Measurements from ENCODE around the gene DPYSL4. TPM values are rescaled to one million over a fixed set of nuclear protein-coding genes. Genes with fewer than 3 reads are reported as not detected.

DPYSL4 gene
- total RNA-seq, 6 donors from 2014 or later, result 0.11 to 2.2 (median 0.79) TPM; not detected in 1

GRCh38 chr10:132227851-132228390 is 41.2 kb downstream of the DPYSL4 start:
- Histone ChIP-seq H3K27ac (no peak overlapping the region), H3K4me3 (no peak overlapping the region), H3K4me1 (peaks cover 3 to 17% (median 6%) of the 10 kb centered on the region in 4 donors), H3K9me3 (no peaks in the 10 kb centered on the region), H3K27me3 (no peaks in the 10 kb centered on the region), H3K36me3 (peaks cover 0 to 5% (median 2%) of the 10 kb centered on the region in 4 donors)
- ATAC-seq (ENCODE audit: low FRiP score in 2 of 2), result no peak
- WGBS, 2 donors, result 88 to 96% methylated on average over 26 to 29 of the region's 29 CpGs
- DNase-seq, result peak in 1 of 2 donors; percentile 80
- TF ChIP-seq POLR2AphosphoS5 (IDR thresholded peaks at IDR 0.05), result no peak
- no peak for TF ChIP-seq EP300 (IDR thresholded peaks at IDR 0.05)
- TF ChIP-seq POLR2A (IDR thresholded peaks at IDR 0.05), result no peak
- TF ChIP-seq, protein P1, sequence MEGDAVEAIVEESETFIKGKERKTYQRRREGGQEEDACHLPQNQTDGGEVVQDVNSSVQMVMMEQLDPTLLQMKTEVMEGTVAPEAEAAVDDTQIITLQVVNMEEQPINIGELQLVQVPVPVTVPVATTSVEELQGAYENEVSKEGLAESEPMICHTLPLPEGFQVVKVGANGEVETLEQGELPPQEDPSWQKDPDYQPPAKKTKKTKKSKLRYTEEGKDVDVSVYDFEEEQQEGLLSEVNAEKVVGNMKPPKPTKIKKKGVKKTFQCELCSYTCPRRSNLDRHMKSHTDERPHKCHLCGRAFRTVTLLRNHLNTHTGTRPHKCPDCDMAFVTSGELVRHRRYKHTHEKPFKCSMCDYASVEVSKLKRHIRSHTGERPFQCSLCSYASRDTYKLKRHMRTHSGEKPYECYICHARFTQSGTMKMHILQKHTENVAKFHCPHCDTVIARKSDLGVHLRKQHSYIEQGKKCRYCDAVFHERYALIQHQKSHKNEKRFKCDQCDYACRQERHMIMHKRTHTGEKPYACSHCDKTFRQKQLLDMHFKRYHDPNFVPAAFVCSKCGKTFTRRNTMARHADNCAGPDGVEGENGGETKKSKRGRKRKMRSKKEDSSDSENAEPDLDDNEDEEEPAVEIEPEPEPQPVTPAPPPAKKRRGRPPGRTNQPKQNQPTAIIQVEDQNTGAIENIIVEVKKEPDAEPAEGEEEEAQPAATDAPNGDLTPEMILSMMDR (IDR thresholded peaks at IDR 0.05), result no peak

DNA sequence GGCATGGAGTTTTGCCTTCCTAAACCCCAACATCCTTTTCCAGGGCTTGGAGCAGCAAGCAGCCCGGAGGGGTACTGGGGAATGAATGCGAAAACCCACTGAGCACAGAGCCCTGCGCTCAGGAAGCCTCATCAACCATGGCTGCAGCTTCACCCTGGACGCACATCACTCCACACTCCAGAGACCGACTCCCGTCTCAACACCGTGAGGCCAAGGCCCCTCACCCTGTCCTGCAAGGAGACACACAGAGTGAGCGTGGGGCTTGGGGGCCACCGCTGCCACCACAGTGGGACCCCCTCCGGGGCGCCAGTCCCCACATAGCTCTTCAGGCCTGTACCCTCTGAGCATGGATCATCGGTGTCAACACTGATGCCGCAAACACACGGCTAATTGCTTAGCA is 41.9 kb downstream of the DPYSL4 start:
- WGBS, 2 donors, result 96 to 100% methylated on average over 4 to 12 of the region's 14 CpGs
- H3K36me3 ChIP-seq, result peaks cover 0 to 5% (median 2%) of the 10 kb centered on the region in 4 donors
- H3K4me1 ChIP-seq, result peaks cover 3 to 12% (median 7%) of the 10 kb centered on the region in 4 donors
- H3K9me3 ChIP-seq, result no peaks in the 10 kb centered on the region
- ATAC-seq (ENCODE audit: low FRiP score in 2 of 2) (no peak), DNase-seq (peak in 1 of 2 donors; percentile 43)
- no peak overlapping the region for H3K4me3 ChIP-seq
- H3K27me3 ChIP-seq, result no peaks in the 10 kb centered on the region
- H3K27ac ChIP-seq, result no peak overlapping the region
- TF ChIP-seq, protein P1 (IDR thresholded peaks at IDR 0.05), result no peak
- no peak for TF ChIP-seq POLR2A (IDR thresholded peaks at IDR 0.05)
- no peak for TF ChIP-seq EP300 (IDR thresholded peaks at IDR 0.05)
- no peak for TF ChIP-seq POLR2AphosphoS5 (IDR thresholded peaks at IDR 0.05)

DNA sequence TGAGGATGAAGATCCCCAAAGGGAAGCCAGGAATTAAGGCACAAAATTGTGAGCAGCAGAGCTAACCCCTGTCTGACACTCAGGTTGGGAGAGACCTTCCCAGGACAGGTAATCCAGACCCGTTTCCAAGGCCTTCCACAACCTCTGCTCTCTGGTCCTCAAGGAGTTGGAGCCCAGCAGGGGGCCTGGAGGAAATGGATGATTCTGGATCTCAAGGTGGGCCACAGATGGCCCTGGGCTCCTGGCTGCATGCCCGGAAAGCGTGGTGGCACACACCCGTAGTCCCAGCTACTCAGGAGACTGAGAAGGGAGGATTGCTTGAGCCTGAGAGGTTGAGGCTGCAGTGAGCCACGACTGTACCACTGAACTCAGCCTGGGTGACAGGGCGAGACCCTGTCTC is 42.3 kb downstream of the DPYSL4 start:
- Histone ChIP-seq H3K4me1 (peaks cover 3 to 12% (median 7%) of the 10 kb centered on the region in 4 donors), H3K4me3 (no peak overlapping the region), H3K36me3 (peaks cover 0 to 5% (median 2%) of the 10 kb centered on the region in 4 donors), H3K9me3 (no peaks in the 10 kb centered on the region), H3K27me3 (no peaks in the 10 kb centered on the region), H3K27ac (peak overlapping the region in 1 of 4 donors; percentile 77)
- TF ChIP-seq POLR2A (IDR thresholded peaks at IDR 0.05) (no peak), EP300 (IDR thresholded peaks at IDR 0.05) (no peak), POLR2AphosphoS5 (IDR thresholded peaks at IDR 0.05) (no peak)
- TF ChIP-seq, protein P1 (IDR thresholded peaks at IDR 0.05), result no peak
- DNase-seq (peak in 1 of 2 donors; percentile 32), ATAC-seq (ENCODE audit: low FRiP score in 2 of 2) (no peak)
- 84 to 91% methylated on average over 6 of the region's 6 CpGs for WGBS, 2 donors

GRCh38 chr10:132229834-132230556 is 43.2 kb downstream of the DPYSL4 start:
- H3K27me3 ChIP-seq, result no peaks in the 10 kb centered on the region
- H3K4me1 ChIP-seq, result peaks cover 3 to 12% (median 7%) of the 10 kb centered on the region in 4 donors
- peak; percentile 29 to 52 for ATAC-seq (ENCODE audit: low FRiP score in 2 of 2)

DNA sequence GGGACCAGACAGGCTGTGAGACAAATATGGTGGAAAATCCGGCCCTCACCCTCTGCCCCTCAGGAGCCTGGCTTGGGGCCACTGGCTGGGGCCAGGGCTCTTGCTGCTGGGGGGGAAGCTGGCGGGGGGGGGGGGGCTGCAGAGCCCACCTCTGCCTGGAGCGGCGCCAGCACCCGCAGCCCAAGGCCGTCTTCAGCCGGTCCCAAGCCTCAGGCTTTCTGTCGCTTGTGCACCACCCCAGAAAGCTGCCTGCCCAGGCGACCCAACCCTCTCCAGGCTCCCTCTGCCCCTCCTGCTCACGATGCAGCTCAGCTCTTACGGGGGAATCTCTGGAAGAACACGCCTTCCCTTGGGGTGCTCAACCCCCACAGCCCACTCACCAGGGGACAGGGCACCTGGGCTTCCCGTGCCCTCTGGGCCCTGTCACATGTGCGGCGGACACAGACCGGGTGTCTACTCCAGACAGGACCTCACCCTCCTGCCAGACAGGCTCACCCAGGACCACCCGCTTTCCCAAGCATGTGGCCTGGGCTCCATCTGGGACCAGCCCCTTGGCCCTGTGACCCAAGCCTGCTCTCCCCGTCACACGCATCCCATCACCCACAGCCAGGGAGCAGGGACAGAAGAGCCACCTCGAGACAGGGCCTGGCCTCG is 43.9 kb downstream of the DPYSL4 start:
- TF ChIP-seq EP300 (IDR thresholded peaks at IDR 0.05) (no peak), POLR2A (IDR thresholded peaks at IDR 0.05) (no peak), POLR2AphosphoS5 (IDR thresholded peaks at IDR 0.05) (no peak)
- TF ChIP-seq, protein P1 (IDR thresholded peaks at IDR 0.05), result no peak
- Histone ChIP-seq H3K4me3 (peak overlapping the region in 3 of 4 donors; percentile 39 to 51 (median 46)), H3K27me3 (no peaks in the 10 kb centered on the region), H3K27ac (peak overlapping the region in 3 of 4 donors; percentile 48 to 77 (median 57)), H3K36me3 (peaks cover 0 to 4% (median 0%) of the 10 kb centered on the region in 4 donors), H3K9me3 (no peaks in the 10 kb centered on the region), H3K4me1 (peaks cover 3 to 12% (median 7%) of the 10 kb centered on the region in 4 donors)
- DNase-seq (peak in 1 of 2 donors; percentile 67), ATAC-seq (ENCODE audit: low FRiP score in 2 of 2) (no peak)
- 82 to 83% methylated on average over 11 to 17 of the region's 21 CpGs for WGBS, 2 donors

More at GRCh38 chr10:132229834-132230556, 43.2 kb downstream of the DPYSL4 start:
- Histone ChIP-seq H3K27ac (peak overlapping the region; percentile 20 to 77 (median 52)), H3K4me3 (peak overlapping the region in 3 of 4 donors; percentile 39 to 51 (median 46)), H3K9me3 (no peaks in the 10 kb centered on the region), H3K36me3 (peaks cover 0 to 4% (median 2%) of the 10 kb centered on the region in 4 donors)
- TF ChIP-seq POLR2A (IDR thresholded peaks at IDR 0.05), result peak in 1 of 4 donors; percentile 51
- TF ChIP-seq EP300 (IDR thresholded peaks at IDR 0.05), result no peak
- WGBS, 2 donors, result 37 to 80% methylated on average over 4 to 30 of the region's 36 CpGs
- DNase-seq, result peak; percentile 41 to 86

All from upper lobe of left lung (tissue), 6 donors.